GM18508 (cell line): ENCODE data around the gene IRF7.
"Not testable (repeated sequence)": the region's sequence is repeated elsewhere in the genome, so short reads cannot be mapped to it uniquely, and the experiment has no call there.

Experiments used
- ATAC-seq: cut with Tn5 transposase; IDR thresholded peaks from one replicate; pipeline ENCODE4 v1.9.1; 2021; ENCODE audit warnings: moderate number of reproducible peaks; ENCODE audit not compliant: insufficient read depth, unreplicated experiment

IRF7 gene

DNA sequence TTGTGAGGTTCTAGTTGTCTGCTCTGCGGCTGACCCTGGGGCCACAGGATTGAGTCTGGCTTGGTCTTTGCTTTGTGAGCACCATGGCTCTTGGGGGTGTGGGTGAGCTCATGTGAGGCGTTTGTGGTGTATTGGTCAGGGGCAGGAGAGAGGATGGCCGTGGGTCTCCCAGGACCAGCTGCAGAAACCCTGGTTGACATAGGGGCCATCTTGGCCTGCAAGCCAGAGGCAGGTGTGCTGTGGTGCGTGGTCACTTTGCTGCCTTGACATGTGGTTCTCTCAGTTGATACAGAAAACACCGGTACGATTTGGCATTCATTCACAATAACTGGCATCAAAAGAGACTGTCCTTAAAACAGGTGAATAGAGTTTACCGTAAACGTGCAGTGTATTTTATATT, 28.2 kb downstream of the IRF7 start:
- ATAC-seq, result no peak

DNA sequence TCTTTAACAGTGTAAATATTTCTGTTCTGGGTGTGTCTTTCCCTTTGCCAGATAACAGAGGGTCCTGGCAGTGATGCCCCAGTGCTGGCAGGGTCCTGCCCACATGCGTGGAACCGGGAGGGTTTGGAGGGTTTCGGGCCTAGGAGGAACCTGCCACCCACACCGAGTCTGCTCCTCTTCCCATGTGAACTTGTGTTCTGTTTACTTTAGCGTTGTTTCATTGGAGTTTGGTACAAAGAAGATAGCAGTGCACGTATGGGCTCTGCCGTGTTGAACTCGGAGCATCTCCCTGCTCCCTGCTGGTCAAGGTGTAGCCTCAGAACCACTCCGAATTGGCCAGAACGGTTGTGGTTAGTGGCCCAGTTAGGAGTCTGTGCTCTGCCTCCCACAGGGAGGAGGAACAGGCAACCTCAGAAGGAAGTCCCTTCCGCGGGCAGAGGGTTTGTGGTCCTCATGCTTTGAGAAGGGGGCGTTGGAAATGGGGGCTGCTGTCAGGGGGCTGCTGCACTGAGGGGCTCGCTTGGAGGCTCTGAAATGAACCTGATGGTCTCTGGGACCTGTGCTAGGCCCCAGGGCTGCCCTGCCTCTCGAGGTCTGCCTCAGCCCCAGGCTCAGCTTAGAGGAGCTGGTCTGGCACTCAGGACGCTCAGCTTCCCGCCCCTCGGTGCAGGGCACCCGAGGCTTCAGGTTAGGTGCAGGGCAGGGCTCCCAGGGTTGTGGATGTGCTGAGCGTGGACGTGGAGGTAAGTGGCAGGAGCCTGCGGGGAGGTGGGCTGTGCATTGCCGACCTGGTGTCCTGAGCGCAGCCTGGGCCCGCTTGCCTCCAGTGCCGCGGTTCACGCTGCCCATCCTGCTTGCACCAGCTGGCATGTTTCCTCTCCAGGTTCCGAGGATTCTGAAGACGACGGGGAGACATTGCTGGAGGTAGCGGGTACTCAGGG, 29.1 kb downstream of the IRF7 start:
- no peak for ATAC-seq

DNA sequence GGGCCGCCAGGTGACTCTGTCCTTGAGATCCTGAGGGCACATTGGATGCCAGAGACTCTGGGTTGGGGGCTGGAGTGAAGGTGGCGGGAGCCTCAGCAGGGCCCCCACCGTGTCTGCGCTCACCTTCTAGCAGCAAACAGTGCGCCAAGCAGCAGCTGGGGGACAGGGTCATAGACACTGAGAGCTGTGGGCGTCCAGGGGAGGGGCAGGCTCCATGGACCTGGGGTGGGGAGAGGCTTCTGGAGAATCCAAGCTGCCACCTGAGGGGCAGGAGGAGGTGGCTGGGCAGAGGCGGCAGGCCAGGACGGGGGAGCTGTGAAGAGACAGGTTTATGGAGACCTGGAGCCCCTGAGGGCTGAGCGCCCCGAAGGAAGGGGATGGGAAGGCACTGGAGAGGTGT, 31.5 kb downstream of the IRF7 start:
- no peak for ATAC-seq

DNA sequence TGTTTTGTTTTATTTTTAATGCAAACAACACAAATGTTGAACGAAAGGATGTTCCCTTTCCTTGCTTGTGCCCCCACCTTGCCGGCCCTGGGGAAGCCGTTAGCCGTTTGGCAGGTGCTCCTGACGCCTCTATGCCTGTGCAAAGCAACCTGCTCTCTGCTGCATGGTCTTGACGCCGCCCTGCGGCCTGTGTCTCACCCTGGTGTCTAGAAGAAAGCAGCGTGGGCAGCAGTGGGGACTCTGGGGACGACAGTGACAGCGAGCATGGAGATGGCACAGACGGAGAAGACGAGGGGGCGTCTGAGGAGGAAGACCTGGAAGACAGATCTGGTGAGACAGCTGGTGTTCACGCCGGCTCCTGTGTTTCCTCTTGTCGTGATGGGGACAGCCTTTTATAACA, 34.0 kb downstream of the IRF7 start:
- no peak for ATAC-seq

DNA sequence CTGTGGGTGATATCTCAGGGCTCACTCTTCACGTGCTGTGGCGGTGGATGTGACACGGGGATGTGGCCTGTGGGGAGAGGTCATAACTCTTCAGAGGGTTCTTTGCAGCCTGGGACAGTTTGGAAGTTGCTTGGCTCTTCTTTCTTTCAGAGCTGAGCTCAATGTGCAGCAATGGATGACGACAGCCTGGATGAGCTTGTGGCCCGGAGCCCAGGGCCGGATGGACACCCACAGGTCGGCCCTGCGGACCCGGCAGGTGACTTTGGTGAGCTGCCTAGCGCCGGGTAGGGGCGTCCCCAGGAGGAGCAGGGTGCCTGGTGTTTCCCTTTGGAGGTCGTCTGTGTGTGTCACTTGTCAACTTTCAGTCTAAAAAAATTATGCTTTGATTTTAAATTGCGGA, 34.4 kb downstream of the IRF7 start:
- ATAC-seq, result no peak

DNA sequence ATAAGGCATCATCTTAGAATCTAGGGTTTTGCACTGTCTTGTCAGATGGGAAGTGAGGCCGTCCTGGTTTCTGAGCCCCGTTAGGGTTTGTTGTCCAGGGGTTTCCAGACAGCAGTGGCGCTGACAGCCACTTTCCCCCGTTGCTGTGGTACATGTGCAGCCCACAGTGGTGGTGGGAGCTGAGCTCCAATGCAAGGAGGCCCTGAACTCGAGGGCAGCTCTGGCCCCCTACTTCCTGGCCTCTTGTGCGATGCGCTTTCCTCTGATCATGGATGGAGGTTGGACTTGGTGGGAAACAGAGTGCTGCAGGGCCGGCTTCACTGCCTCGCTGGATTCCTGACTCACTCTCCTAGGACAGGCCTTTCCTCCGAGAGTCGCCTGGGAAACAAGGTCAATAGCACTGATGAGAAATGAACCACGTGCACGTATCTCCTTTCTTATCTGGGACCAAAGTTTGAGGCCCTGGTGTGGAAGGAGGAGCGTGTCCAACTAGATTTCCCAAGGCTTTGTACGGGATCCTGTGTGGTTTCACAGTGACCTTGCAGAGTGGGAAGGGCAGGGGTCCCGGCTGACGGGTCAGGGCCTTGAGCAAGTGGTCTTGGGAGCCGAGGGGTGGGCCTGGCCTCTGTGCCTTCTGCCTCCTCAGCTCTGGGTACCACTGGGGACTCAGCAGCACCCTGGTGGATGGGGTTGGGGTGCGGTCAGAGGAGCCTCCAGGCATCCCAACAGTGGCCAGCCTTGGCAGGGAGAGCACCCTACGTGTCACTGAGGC, 35.7 kb downstream of the IRF7 start:
- no peak for ATAC-seq

DNA sequence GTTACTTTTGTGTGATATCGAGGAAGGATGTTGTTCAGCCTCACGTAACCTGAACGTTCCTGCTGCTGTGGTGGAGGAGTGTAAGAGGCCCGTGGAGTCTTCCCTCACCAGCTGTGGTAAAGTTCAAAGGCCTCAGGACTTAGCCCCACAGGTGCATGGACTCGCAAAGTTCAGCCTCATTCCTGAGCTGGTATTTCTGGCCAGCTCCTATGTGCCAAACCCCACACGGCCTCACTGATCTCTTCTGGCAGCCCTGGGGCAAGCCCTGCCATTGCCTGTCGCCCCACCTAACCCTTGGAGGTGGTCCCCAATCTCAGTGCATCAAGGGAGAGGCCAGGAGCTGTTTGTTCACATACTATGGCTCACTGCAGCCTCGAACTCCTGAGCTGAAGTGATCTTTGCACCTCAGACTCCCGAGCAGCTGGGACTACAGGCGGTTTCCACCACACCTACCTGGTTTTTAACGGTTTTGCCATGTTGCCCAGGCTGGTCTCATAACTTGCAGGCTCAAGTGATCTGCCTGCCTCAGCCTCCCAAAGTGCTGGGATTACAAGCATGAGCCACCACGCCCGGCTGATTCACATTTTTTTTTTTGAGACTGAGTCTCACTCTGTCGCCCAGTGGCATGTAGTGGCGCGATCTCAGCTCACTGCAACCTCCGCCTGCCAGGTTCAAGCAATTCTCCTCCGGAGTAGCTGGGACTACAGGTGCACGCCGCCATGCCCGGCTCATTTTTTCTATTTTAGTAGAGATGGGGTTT, 37.3 kb downstream of the IRF7 start:
- no peak for ATAC-seq

DNA sequence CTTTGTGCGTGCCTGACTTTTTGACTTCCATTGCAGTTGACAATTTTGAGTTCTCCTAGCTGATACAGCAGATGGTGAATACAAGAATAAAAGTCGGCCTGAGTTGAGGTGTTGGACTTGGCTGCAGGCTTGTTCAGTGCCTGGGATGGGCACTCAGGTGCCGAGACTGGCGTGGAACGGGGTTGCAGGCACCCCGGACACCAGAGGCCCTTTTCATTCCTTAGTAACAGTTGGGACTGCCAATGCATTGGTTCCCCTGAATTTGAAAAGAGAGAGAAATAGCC, 38.2 kb downstream of the IRF7 start:
- no peak for ATAC-seq

DNA sequence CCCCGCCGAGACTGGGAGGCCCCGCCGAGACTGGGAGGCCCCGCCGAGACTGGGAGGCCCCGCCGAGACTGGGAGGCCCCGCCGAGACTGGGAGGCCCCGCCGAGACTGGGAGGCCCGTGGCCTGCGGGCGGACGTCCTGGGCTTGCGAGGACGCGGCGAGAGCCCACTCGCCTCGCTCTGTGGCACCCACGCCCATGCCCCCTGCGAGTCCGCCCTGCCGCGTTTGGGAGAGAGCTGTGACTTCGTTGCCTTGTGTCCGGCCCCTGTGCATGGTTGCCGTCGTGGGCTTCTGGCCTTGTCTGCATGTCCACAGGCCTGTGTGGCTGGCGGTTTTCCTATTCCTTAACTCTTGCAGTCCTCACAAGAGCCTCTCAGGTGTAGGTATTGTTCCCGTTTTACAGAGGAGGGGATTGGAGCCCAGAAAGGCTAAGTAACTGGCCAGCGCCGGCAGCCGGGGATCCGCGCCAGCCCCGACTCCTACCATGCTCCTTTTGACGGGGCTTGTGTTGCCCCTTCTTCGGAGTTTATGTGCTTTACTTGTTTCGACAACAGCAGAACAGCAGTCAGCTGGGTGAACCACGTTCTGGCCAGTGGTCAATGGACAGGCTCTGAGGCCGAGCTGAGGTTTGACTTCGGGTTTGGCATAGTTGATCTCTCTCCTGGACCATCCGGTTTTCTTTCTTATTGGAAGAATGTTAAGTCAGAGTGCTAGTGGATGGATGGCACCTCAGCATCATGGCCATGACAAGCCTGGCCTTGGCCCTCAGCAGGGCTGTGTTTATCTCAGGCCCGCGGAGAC, 38.7 kb downstream of the IRF7 start:
- no peak for ATAC-seq

DNA sequence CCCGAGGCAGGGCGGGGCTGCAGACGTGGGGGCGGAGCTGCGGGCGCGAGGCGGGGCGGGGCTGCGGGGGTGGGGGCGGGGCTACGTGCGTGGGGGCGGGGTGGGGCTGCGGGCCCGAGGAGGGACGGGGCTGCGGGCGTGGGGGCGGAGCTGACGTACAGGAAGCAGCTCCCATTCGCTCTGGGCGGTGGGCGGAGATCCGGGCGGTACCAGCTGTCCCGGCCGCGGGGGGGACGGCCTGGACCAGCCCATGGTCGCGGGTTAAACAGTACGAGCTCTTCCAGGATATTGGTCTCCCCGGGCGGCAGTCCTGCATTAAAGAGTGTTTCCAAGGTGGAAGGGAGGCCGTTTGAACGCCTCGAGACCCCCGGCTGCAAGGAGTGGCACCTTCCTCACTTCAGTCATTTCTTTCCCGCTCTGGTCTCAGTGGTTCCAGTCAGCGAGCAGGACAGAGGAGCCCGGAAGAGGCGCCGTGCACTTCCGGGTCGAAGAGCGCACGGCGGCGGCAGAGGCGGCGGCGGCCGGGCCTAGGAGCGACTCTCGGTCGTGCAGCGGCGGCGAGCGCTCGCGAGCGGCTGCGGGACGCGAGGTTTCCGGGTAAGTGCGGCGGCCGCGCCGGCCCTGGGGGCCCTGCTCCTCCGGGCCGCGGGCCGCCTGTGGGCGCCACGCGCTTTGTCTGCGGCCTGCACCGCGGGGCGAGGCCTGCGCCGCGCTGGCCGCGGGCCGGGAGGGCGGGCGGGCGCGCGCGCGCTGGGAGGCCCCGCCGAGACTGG, 39.6 kb downstream of the IRF7 start, which contains the start of gene PHRF1:
Gene PHRF1 (plus strand): TSS at position 475 of the 773 bp plus-strand sequence. CDS start 5,043 bp downstream, outside the sequence.
- peak; percentile 81 for ATAC-seq

DNA sequence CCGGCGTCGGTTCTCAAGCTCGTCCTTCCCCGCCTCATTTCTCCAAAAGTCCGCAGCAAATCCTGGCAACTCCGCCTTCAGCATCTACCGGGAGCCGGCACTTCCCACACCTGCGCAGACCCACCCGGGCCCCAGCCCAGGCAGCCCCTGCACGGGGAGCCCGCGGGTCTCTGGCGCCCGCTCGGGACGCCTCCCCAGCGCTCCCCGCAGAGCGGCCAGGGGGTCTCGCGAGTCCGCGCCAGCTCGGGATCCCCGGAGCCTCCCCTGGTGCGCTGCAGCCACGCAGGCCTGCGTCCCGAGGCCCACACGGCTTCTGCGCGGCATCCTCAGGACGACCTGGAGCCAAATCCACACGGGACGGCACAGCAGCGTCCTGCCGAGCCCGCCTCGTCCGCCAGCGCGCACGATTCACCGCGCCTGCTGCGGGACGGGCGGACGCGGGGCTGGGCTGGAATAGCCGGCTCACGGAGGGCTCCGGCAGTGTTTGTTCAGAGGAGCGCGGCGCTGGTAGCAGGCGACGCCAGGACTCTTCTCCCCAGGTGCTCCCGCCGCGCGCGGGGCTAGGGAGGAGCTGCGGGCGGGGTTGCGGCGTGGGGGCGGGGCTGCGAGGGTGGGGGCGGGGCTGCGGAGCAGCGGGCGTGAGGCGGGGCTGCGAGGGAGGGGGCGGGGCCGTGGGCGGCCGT, 40.3 kb downstream of the IRF7 start:
- no peak for ATAC-seq

DNA sequence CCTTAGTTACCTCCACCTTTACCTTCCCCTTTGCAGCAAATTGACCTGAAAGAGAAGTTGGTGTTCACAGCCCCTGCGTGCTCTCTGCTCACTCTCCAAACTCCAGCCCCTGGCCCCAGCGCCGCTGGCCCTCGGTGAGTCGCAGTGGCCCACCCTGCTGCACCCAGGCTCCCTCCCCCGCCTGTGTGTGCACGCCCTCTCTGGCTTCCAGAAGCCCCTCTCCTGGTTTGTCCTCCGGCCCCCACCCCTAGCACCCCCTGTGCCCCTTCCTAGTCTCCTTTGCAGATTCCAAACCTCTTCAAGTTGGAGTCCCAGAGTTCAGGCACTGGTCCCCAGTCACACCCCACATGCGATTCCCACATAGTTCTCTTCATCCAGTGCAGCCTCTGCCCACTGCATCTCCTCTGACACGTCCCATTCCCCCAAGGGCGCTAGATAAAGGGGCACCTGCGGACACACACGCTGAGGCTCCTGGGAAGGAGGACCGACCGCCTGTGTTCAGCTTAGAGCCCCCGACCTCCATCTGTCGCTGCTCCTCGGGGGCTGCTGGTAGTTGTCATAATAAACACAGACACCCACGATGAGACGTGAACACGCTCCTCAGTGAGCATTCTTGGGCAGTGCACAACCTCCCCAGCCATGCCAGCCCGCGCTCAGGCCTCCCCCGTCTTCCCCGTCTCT, 41.0 kb downstream of the IRF7 start:
- no peak for ATAC-seq

DNA sequence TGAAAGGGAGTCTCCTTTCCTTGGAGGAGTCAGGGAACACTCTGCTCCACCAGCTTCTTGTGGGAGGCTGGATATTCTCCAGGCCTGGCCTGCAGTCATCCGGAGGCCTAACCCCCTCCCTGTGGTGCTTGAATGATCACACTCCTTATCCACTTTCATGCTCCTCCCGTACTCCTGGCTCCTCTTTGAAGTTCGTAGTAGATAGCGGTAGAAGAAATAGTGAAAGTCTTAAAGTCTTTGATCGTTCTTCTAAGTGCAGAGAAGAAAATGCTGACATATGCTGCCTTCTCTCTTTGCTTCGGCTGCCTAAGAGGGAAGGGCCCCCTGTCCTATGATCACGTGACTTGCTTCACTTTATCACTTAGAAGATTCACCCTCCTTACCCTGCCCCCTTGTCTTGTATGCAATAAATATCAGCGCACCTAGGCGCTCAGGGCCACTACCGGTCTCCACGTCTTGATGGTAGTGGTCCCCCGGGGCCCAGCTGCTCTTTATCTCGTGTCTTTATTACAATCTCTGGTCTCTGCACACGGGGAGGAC, 41.6 kb downstream of the IRF7 start:
- not testable (repeated sequence) for ATAC-seq

DNA sequence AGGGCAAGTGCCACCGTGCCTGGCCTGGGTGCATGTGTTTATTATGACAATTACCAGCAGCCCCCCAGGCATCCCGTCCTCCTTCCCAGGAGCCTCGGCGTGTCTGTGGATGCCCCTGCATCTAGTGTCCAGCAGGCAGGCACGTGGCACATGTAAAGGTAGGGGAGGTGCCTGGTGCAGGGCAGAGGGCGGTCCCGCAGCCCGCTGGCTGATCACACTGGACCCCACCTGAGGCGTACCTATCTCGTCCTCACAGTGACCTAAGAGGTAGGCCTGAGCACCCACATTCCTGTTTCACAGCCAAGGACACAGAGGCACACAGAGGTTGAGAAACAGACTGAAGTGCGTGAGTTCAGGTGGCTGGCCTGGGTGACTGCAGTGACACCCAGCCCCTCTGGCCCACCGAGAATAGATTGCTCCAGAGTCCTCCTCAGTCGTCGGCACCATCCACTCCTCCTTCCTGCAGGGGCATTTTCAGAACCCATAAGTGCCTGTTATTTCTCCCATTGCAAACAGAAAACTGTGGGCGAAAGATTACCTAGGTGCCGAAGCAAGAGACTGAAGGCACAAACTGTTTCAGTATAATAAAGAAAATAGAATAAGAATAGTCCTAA, 42.5 kb downstream of the IRF7 start:
- no peak for ATAC-seq

DNA sequence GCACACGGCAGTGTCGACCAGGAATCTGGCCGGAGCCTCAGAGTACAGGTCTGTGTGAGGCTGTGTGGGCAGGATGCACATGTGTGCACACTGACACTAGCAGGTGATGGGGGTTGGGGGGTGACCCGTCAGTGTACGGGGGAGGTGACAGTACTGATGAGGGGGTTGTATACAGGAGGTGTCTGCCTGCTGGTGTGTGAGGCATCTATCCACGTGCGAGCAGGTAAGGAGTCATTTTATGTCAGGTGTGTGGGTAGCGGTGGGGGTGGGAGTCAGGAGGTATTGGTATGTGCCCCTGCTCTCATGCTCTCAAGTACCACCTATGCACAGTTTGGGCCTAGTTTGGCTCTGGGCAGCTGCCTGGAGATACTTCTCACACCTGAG, 44.0 kb downstream of the IRF7 start:
- ATAC-seq, result no peak

DNA sequence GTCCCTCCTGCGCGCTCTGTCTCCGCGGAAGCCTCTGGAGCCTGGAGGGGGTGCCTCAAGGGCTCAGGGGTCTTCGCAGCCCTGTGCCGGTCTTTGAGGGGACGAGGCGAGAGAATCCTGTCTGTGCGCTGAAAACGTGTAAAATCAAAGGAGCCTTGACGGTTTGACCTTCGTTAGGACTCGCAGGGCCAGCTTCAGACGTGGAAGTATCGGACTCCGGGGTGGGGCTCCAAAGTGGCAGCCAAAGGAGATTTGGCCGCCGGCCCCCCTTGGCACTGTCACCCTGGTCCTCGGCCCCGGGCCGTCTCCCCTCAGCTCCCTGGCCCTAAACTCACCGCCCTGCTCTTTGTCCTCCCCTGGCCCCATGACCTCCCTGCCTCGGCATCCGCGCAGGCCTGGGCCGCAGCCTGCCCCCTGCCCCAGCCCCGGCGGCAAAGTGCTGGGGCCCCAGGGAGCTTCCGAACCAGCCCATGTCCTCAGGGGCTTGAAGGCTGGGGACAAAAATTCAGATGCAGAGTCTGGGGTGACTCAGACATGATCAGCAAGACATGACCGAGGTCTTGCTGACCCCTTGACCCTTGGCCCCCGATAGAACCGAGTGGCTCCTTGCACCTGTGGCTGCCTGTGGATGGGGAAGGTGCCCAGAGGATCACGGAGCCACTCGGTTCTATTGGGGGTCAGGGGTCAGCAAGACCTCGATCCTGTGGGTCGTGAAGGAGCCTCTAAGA, 46.4 kb downstream of the IRF7 start:
- ATAC-seq, result no peak
